SK-N-SH treated with all-trans-retinoic acid at 6 μM for 48 hours (cell line): Measurements from ENCODE around the gene TMEM240.

Experiments
- ATAC-seq: fragments of 200-7000 bp; cut with Tn5 transposase; 3 replicates; pipeline ENCODE4 v1.9.1; 2020; ENCODE audit warnings: mild to moderate bottlenecking, moderate library complexity
- ARNTL ChIP-seq: fragments of 450-650 bp; formaldehyde crosslinking; IDR thresholded peaks from 2 replicates; pipeline ENCODE4 v1.5.0; 2020; ENCODE audit warnings: low read depth, mild to moderate bottlenecking, moderate library complexity, borderline replicate concordance
- BACH2 ChIP-seq: fragments of 250-450 bp; sonication (Bioruptor Pico); IDR thresholded peaks from 2 replicates; pipeline ENCODE4 v1.9.0; 2021; ENCODE audit warnings: mild to moderate bottlenecking, borderline replicate concordance
- ESRRG ChIP-seq: fragments of 250-450 bp; sonication (Bioruptor Pico); IDR thresholded peaks from 2 replicates; pipeline ENCODE4 v1.6.1; 2021; ENCODE audit warnings: mild to moderate bottlenecking
- GLIS3 ChIP-seq: fragments of 250-450 bp; sonication (Bioruptor Pico); IDR thresholded peaks from 2 replicates; pipeline ENCODE4 v1.5.0; 2020; ENCODE audit warnings: mild to moderate bottlenecking, moderate library complexity
- ISL1 ChIP-seq: fragments of 250-450 bp; sonication (Bioruptor Pico); IDR thresholded peaks from 2 replicates; pipeline ENCODE4 v2.1.2; 2022; ENCODE audit warnings: mild to moderate bottlenecking, moderate library complexity
- OSR1 ChIP-seq: fragments of 250-450 bp; sonication (Bioruptor Pico); IDR thresholded peaks from 2 replicates; pipeline ENCODE4 v1.8.0; 2022; ENCODE audit warnings: moderate library complexity, mild to moderate bottlenecking, inconsistent platforms
- SNAI2 ChIP-seq: fragments of 250-450 bp; sonication (Bioruptor Pico); IDR thresholded peaks from 2 replicates; pipeline ENCODE4 v1.5.0; 2020; ENCODE audit warnings: mild to moderate bottlenecking, moderate library complexity
- TCF4 ChIP-seq: fragments of 250-450 bp; sonication (Bioruptor Pico); IDR thresholded peaks from 2 replicates; pipeline ENCODE4 v1.8.0; 2021; ENCODE audit warnings: mild to moderate bottlenecking, moderate library complexity, borderline replicate concordance
- TOX ChIP-seq: fragments of 250-450 bp; sonication (Bioruptor Pico); IDR thresholded peaks from 2 replicates; pipeline ENCODE4 v1.8.0; 2021; ENCODE audit warnings: mild to moderate bottlenecking, moderate library complexity, borderline replicate concordance
- ZFP3 ChIP-seq: fragments of 250-450 bp; sonication (Bioruptor Pico); IDR thresholded peaks from 2 replicates; pipeline ENCODE4 v1.5.0; 2020; ENCODE audit warnings: mild to moderate bottlenecking, moderate library complexity
- ZFP30 ChIP-seq: fragments of 450-650 bp; formaldehyde crosslinking; IDR thresholded peaks from 2 replicates; pipeline ENCODE4 v1.5.0; 2022; ENCODE audit warnings: mild to moderate bottlenecking, moderate library complexity
- ZNF565 ChIP-seq: fragments of 450-650 bp; formaldehyde crosslinking; conservative IDR thresholded peaks from 2 replicates; pipeline ENCODE4 v1.5.0; 2020; ENCODE audit warnings: low read depth, mild to moderate bottlenecking, moderate library complexity
- ZNF8 ChIP-seq: fragments of 450-650 bp; formaldehyde crosslinking; IDR thresholded peaks from 2 replicates; pipeline ENCODE4 v1.5.0; 2020; ENCODE audit warnings: mild to moderate bottlenecking, moderate library complexity
- TF ChIP-seq, protein P1 (sequence below): fragments of 250-450 bp; sonication (Bioruptor Pico); IDR thresholded peaks from 2 replicates; pipeline ENCODE4 v1.8.0; 2020; ENCODE audit warnings: mild to moderate bottlenecking, moderate library complexity, borderline replicate concordance
- TF ChIP-seq, protein P2 (sequence below): fragments of 250-450 bp; sonication (Bioruptor Pico); IDR thresholded peaks from 2 replicates; pipeline ENCODE4 v1.5.0; 2020; ENCODE audit warnings: mild to moderate bottlenecking, moderate library complexity
- TF ChIP-seq, protein P3 (sequence below): fragments of 250-450 bp; sonication (Bioruptor Pico); IDR thresholded peaks from 2 replicates; pipeline ENCODE4 v1.5.1; 2020; ENCODE audit warnings: low read depth, mild to moderate bottlenecking, moderate library complexity

Gene TMEM240

GRCh38 chr1:1529936-1530335 lies 10.5 kb downstream of the TMEM240 start:
- no peak for ATAC-seq
- no peak for TF ChIP-seq ZFP3 (CRISPR knock-in tag)
- no peak for TF ChIP-seq TCF4

GRCh38 chr1:1529321-1529720 lies 11.1 kb downstream of the TMEM240 start:
- ATAC-seq, result no peak
- TF ChIP-seq ISL1 (CRISPR knock-in tag) (no peak), ARNTL (CRISPR knock-in tag) (no peak), ZNF8 (CRISPR knock-in tag) (no peak), GLIS3 (CRISPR knock-in tag) (no peak), ESRRG (CRISPR knock-in tag) (no peak)
- TF ChIP-seq, protein P1, sequence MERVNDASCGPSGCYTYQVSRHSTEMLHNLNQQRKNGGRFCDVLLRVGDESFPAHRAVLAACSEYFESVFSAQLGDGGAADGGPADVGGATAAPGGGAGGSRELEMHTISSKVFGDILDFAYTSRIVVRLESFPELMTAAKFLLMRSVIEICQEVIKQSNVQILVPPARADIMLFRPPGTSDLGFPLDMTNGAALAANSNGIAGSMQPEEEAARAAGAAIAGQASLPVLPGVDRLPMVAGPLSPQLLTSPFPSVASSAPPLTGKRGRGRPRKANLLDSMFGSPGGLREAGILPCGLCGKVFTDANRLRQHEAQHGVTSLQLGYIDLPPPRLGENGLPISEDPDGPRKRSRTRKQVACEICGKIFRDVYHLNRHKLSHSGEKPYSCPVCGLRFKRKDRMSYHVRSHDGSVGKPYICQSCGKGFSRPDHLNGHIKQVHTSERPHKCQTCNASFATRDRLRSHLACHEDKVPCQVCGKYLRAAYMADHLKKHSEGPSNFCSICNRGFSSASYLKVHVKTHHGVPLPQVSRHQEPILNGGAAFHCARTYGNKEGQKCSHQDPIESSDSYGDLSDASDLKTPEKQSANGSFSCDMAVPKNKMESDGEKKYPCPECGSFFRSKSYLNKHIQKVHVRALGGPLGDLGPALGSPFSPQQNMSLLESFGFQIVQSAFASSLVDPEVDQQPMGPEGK (CRISPR knock-in tag), result no peak
- TF ChIP-seq, protein P2, sequence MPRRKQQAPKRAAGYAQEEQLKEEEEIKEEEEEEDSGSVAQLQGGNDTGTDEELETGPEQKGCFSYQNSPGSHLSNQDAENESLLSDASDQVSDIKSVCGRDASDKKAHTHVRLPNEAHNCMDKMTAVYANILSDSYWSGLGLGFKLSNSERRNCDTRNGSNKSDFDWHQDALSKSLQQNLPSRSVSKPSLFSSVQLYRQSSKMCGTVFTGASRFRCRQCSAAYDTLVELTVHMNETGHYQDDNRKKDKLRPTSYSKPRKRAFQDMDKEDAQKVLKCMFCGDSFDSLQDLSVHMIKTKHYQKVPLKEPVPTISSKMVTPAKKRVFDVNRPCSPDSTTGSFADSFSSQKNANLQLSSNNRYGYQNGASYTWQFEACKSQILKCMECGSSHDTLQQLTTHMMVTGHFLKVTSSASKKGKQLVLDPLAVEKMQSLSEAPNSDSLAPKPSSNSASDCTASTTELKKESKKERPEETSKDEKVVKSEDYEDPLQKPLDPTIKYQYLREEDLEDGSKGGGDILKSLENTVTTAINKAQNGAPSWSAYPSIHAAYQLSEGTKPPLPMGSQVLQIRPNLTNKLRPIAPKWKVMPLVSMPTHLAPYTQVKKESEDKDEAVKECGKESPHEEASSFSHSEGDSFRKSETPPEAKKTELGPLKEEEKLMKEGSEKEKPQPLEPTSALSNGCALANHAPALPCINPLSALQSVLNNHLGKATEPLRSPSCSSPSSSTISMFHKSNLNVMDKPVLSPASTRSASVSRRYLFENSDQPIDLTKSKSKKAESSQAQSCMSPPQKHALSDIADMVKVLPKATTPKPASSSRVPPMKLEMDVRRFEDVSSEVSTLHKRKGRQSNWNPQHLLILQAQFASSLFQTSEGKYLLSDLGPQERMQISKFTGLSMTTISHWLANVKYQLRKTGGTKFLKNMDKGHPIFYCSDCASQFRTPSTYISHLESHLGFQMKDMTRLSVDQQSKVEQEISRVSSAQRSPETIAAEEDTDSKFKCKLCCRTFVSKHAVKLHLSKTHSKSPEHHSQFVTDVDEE (CRISPR knock-in tag), result no peak
- TF ChIP-seq, all 23 proteins: peak for 0

GRCh38 chr1:1528301-1529267 lies 11.8 kb downstream of the TMEM240 start:
- ATAC-seq, result no peak
- TF ChIP-seq OSR1 (CRISPR knock-in tag), result no peak
- TF ChIP-seq SNAI2, result no peak
- no peak for TF ChIP-seq ARNTL (CRISPR knock-in tag)
- TF ChIP-seq, protein P3, sequence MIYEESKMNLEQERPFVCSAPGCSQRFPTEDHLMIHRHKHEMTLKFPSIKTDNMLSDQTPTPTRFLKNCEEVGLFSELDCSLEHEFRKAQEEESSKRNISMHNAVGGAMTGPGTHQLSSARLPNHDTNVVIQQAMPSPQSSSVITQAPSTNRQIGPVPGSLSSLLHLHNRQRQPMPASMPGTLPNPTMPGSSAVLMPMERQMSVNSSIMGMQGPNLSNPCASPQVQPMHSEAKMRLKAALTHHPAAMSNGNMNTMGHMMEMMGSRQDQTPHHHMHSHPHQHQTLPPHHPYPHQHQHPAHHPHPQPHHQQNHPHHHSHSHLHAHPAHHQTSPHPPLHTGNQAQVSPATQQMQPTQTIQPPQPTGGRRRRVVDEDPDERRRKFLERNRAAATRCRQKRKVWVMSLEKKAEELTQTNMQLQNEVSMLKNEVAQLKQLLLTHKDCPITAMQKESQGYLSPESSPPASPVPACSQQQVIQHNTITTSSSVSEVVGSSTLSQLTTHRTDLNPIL (CRISPR knock-in tag), result no peak
- no peak for TF ChIP-seq BACH2 (CRISPR knock-in tag)
- TF ChIP-seq, protein P1 (CRISPR knock-in tag), result no peak
- no peak for TF ChIP-seq ZFP3 (CRISPR knock-in tag)
- TF ChIP-seq ZFP30 (CRISPR knock-in tag), result no peak
- no peak for TF ChIP-seq ZNF565 (CRISPR knock-in tag)
- no peak for TF ChIP-seq TOX (CRISPR knock-in tag)
- TF ChIP-seq TCF4, result no peak
- TF ChIP-seq, protein P2 (CRISPR knock-in tag), result no peak
